CD14-positive monocyte (primary cell): ENCODE data around the gene IL23R. TPM values are rescaled to one million over a fixed set of nuclear protein-coding genes. Genes with fewer than 3 reads are reported as not detected.

ENCODE experiments used
- DNase-seq, 3 donors: peaks; one replicate each; pipeline ENCODE4 v3.0.0-alpha.2; 2011 to 2022
- H2AFZ ChIP-seq: 2 replicates; pipeline ENCODE4 v1.6.0; 2012; ENCODE audit warnings: mild to moderate bottlenecking, low read depth, low read length, inconsistent platforms; ENCODE audit not compliant: insufficient read depth, poor library complexity, severe bottlenecking
- H3K27ac ChIP-seq, 2 donors: 1 replicate in 1 of 2; 2 replicates in 1 of 2; pipeline ENCODE4 v1.5.1; 2012 to 2013; ENCODE audit warnings: low read length in 2 of 2, control low read depth in 1 of 2, inconsistent platforms in 1 of 2, low read depth in 1 of 2, mild to moderate bottlenecking in 1 of 2
- H3K27me3 ChIP-seq, 2 donors: one replicate each; pipeline versions ENCODE4 v1.6.0 to v1.6.1; 2011 to 2013; ENCODE audit warnings: low read length in 2 of 2; ENCODE audit not compliant: control insufficient read depth in 2 of 2, insufficient read depth in 2 of 2
- H3K36me3 ChIP-seq, 2 donors: replicated peaks in 1 of 2; 1 replicate in 1 of 2; 2 replicates in 1 of 2; pipeline versions ENCODE4 v1.5.1 to v1.6.1; 2012 to 2013; ENCODE audit warnings: low read length in 2 of 2, control low read depth in 1 of 2, inconsistent platforms in 1 of 2, mild to moderate bottlenecking in 1 of 2; ENCODE audit not compliant: insufficient read depth in 2 of 2, control insufficient read depth in 1 of 2
- H3K4me1 ChIP-seq, 2 donors: 1 replicate in 1 of 2; 2 replicates in 1 of 2; pipeline versions ENCODE4 v1.5.1 to v1.6.1; 2012 to 2013; ENCODE audit warnings: low read length in 2 of 2, control low read depth in 1 of 2, inconsistent platforms in 1 of 2, mild to moderate bottlenecking in 1 of 2, moderate library complexity in 1 of 2; ENCODE audit not compliant: insufficient read depth in 2 of 2, control insufficient read depth in 1 of 2
- H3K4me2 ChIP-seq: replicated peaks from 2 replicates; pipeline ENCODE3; 2012; ENCODE audit warnings: low read length, moderate library complexity, mild to moderate bottlenecking; ENCODE audit not compliant: poor library complexity, severe bottlenecking; ENCODE audit errors: extremely low read depth
- H3K4me3 ChIP-seq, 3 experiments: fragments of 200-600 bp in 1 of 3; sonication (generic) in 1 of 3; replicated peaks in 1 of 3; 1 replicate in 2 of 3; 2 replicates in 1 of 3; pipeline ENCODE4 v1.5.1; 2011 to 2013; ENCODE audit warnings: low read length in 3 of 3, mild to moderate bottlenecking in 3 of 3, control low read depth in 2 of 3, low read depth in 2 of 3, inconsistent platforms in 1 of 3, moderate library complexity in 1 of 3
- H3K79me2 ChIP-seq: 2 replicates; pipeline ENCODE4 v1.6.0; 2012; ENCODE audit warnings: mild to moderate bottlenecking, control low read depth, inconsistent platforms, low read length, moderate library complexity; ENCODE audit not compliant: insufficient read depth
- H3K9ac ChIP-seq: 2 replicates; pipeline ENCODE4 v1.6.0; 2017; ENCODE audit warnings: low read length, mild to moderate bottlenecking; ENCODE audit not compliant: insufficient read depth, poor library complexity, severe bottlenecking
- H3K9me3 ChIP-seq, 2 donors: replicated peaks in 1 of 2; 1 replicate in 1 of 2; 2 replicates in 1 of 2; pipeline versions ENCODE4 v1.5.1 to v1.6.1; 2012 to 2013; ENCODE audit warnings: low read length in 2 of 2, control low read depth in 1 of 2; ENCODE audit not compliant: control insufficient read depth in 1 of 2, insufficient read depth in 1 of 2
- H4K20me1 ChIP-seq: 2 replicates; pipeline ENCODE4 v1.6.0; 2012; ENCODE audit warnings: mild to moderate bottlenecking, low read length, control low read depth, moderate library complexity; ENCODE audit not compliant: insufficient read depth
- H3K27ac Mint-ChIP-seq, 7 donors: one replicate each; pipeline ENCODE4 v1.8.0; 2020; ENCODE audit warnings: mild to moderate bottlenecking in 7 of 7, mixed read lengths in 7 of 7, moderate library complexity in 6 of 7, inconsistent platforms in 2 of 7
- H3K27me3 Mint-ChIP-seq, 3 donors: one replicate each; pipeline ENCODE4 v1.8.0; 2021 to 2022; ENCODE audit warnings: low read depth in 3 of 3, mild to moderate bottlenecking in 3 of 3, mixed read lengths in 3 of 3, moderate library complexity in 3 of 3, inconsistent platforms in 1 of 3
- H3K36me3 Mint-ChIP-seq, 2 donors: one replicate each; pipeline ENCODE4 v1.8.0; 2020; ENCODE audit warnings: mixed read lengths in 2 of 2, inconsistent platforms in 1 of 2, mild to moderate bottlenecking in 1 of 2
- H3K4me1 Mint-ChIP-seq: one replicate; pipeline ENCODE4 v1.8.0; 2020; ENCODE audit warnings: mild to moderate bottlenecking, mixed read lengths
- H3K4me3 Mint-ChIP-seq, 2 donors: one replicate each; pipeline ENCODE4 v1.8.0; 2020; ENCODE audit warnings: mild to moderate bottlenecking in 2 of 2, mixed read lengths in 2 of 2, moderate library complexity in 1 of 2
- H3K9me3 Mint-ChIP-seq, 7 donors: one replicate each; pipeline ENCODE4 v1.8.0; 2020 to 2022; ENCODE audit warnings: mixed read lengths in 7 of 7, mild to moderate bottlenecking in 6 of 7, moderate library complexity in 6 of 7, inconsistent platforms in 2 of 7
- WGBS: methylation state at CpG from one replicate; pipeline ENCODE4 v1.1.5; 2013; ENCODE audit warnings: missing lambda C conversion rate; ENCODE audit not compliant: insufficient coverage; 5-methylcytosine and 5-hydroxymethylcytosine counted together
- intact Hi-C, 2 donors: fragments of 100-400 bp; cut with micrococcal nuclease; formaldehyde crosslinking; loops; one replicate each; pipeline versions ENCODE4 v1.15.0 to v1.15.1; 2023
- polyA plus RNA-seq, 3 donors: library from polyadenylated mRNA; depleted of rRNA in 1 of 3; unstranded in 2 of 3; stranded (reverse) in 1 of 3; fragments of 300-500 nt in 2 of 3; fragments of >200 nt in 1 of 3; fragmentation: Illumina TruSeq in 2 of 3; gene quantifications; 1 replicate in 2 of 3; 2 replicates in 1 of 3; pipeline ENCODE4 v1.2.3, GENCODE V29; 2012 to 2021
- TF ChIP-seq, protein P1 (sequence below): fragments of 200-600 bp; IDR thresholded peaks from one replicate; pipeline ENCODE4 v1.8.0; 2022; ENCODE audit warnings: antibody characterized with exemption, mild to moderate bottlenecking

Gene IL23R
- polyA plus RNA-seq, 3 donors, result not detected

DNA sequence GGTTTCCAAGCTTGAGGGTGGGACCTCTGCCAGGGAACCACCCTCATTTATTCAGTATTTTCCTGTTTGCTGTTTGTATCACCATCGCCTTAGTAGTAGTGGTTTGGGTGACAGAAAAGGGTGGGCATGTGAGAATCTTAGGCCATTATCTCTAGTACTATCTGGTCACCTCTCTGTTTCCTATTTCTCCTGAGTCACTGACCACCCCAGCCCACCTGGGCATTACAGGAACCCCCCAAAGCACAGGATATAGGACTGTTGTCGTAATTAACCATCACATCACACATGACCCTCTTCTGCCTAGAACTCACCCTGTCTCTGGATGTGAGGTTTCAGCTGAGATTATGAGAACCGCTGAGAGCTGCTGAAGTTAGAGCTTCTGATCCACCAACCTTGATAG lies 60.4 kb downstream of the IL23R start:
- TF ChIP-seq, protein P1, sequence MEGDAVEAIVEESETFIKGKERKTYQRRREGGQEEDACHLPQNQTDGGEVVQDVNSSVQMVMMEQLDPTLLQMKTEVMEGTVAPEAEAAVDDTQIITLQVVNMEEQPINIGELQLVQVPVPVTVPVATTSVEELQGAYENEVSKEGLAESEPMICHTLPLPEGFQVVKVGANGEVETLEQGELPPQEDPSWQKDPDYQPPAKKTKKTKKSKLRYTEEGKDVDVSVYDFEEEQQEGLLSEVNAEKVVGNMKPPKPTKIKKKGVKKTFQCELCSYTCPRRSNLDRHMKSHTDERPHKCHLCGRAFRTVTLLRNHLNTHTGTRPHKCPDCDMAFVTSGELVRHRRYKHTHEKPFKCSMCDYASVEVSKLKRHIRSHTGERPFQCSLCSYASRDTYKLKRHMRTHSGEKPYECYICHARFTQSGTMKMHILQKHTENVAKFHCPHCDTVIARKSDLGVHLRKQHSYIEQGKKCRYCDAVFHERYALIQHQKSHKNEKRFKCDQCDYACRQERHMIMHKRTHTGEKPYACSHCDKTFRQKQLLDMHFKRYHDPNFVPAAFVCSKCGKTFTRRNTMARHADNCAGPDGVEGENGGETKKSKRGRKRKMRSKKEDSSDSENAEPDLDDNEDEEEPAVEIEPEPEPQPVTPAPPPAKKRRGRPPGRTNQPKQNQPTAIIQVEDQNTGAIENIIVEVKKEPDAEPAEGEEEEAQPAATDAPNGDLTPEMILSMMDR, result no peak
- Histone ChIP-seq H3K27ac (no peak overlapping the region), H3K4me2 (no peak overlapping the region), H3K4me3 (no peak overlapping the region), H2AFZ (no peak overlapping the region), H3K9ac (no peak overlapping the region), H3K79me2 (no peaks in the 10 kb centered on the region), H3K27me3 (no peaks in the 10 kb centered on the region), H3K9me3 (no peaks in the 10 kb centered on the region), H3K36me3 (no peaks in the 10 kb centered on the region), H3K4me1 (no peaks in the 10 kb centered on the region), H4K20me1 (no peaks in the 10 kb centered on the region)
- DNase-seq, result no peak
- Mint-ChIP-seq H3K4me3 (no peak overlapping the region), H3K9me3 (no peaks in the 10 kb centered on the region), H3K27me3 (peaks cover 0 to 2% (median 1%) of the 10 kb centered on the region in 3 donors), H3K36me3 (no peaks in the 10 kb centered on the region), H3K27ac (no peak overlapping the region), H3K4me1 (no peaks in the 10 kb centered on the region)
- WGBS, result 100% methylated on average over 1 of the region's 3 CpGs
- intact Hi-C loops, result no loop called here

DNA sequence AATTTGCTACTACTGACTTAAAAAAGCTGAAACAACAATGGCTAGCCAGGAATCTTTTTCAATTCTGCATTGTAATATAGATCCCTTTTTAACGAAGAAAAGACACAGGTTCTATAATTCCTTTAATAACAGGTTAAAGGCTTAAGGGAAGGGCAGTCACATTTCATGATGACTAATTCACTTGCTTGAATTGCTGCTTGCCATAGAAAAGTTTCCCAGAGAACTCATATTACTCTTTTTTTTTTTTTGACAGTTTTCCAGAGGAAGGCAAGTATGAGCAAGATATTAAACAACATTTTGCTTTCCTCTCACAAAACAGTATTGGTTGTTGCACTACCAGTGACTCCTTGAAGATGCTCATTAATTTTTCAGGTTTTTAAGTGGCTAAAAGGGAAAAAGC lies 60.9 kb downstream of the IL23R start:
- Histone ChIP-seq H3K27me3 (no peaks in the 10 kb centered on the region), H3K79me2 (no peaks in the 10 kb centered on the region), H3K27ac (no peak overlapping the region), H3K4me3 (no peak overlapping the region), H3K36me3 (no peaks in the 10 kb centered on the region), H3K4me1 (no peaks in the 10 kb centered on the region), H4K20me1 (no peaks in the 10 kb centered on the region), H3K4me2 (no peak overlapping the region), H2AFZ (no peak overlapping the region), H3K9me3 (no peaks in the 10 kb centered on the region), H3K9ac (no peak overlapping the region)
- intact Hi-C loops, result no loop called here
- WGBS, result no CpG with 5 or more reads among the region's 1 CpG
- TF ChIP-seq, protein P1, result no peak
- no peak for DNase-seq
- Mint-ChIP-seq H3K9me3 (no peaks in the 10 kb centered on the region), H3K4me1 (no peaks in the 10 kb centered on the region), H3K36me3 (no peaks in the 10 kb centered on the region), H3K27me3 (peaks cover 0 to 1% (median under 1%) of the 10 kb centered on the region in 3 donors), H3K27ac (no peak overlapping the region), H3K4me3 (no peak overlapping the region)
